ENCODE measurements around the gene RBBP5. TPM values are rescaled to one million over a fixed set of nuclear protein-coding genes. Genes with fewer than 3 reads are reported as not detected.

RBBP5 gene
- total and polyA plus RNA-seq, 9 donors, result 8.6 to 12.6 (median 10.6) TPM

GRCh38 chr1:205041001-205041715, 80.6 kb downstream of the RBBP5 start:
- Histone ChIP-seq H3K36me3 (ENCODE audit: control insufficient read depth, insufficient read depth, low read length) (no peaks in the 10 kb centered on the region), H3K27ac (ENCODE audit: low read length) (no peak overlapping the region), H3K4me1 (ENCODE audit: control insufficient read depth, insufficient read depth, low read length) (peaks cover 13% of the 10 kb centered on the region), H3K27me3 (ENCODE audit: control insufficient read depth, insufficient read depth, low read length) (peaks cover 53% of the 10 kb centered on the region), H3K4me3 (ENCODE audit: low read length) (no peak overlapping the region), H3K9me3 (replicated peaks; ENCODE audit: control insufficient read depth, low read depth, low read length) (no peaks in the 10 kb centered on the region)
- WGBS (ENCODE audit: insufficient coverage), result 11% methylated on average over 4 of the region's 4 CpGs
- no peak for DNase-seq

DNA sequence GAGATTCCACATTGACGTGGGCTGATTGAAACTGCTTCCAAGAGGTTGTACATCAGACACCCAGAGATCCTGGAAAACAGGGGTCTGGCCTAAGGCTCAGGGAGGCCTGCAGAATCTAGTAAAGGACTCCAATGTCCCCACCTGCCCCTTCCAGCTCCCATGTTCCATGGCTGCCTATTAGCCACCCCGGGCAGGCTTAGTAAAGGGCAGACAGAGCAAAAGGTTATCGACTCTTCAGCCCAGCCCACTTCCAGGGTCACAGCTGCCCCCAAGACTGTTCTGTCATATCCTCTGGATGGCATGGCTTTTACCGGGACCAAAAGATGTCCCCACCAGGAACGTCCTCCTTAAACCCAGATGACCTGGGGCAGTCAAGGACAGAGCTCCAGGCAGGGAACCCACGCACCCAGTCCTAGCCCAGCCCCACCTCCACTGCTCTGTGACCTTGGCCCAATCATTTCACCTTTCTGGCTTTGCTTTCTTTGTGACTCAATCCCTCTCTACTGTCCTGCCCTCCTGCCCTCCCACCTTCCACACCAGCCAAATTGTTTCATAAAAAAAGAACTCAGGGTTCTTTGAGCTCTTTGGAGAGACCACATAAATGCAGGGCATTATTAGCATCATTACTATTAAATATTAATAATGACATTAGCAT, 83.5 kb downstream of the RBBP5 start:
- DNase-seq, result no peak
- Histone ChIP-seq H3K9me3 (replicated peaks; ENCODE audit: control insufficient read depth, low read depth, low read length) (no peaks in the 10 kb centered on the region), H3K4me1 (ENCODE audit: control insufficient read depth, insufficient read depth, low read length) (peaks cover 9% of the 10 kb centered on the region), H3K27me3 (ENCODE audit: control insufficient read depth, insufficient read depth, low read length) (peaks cover 25% of the 10 kb centered on the region), H3K4me3 (ENCODE audit: low read length) (no peak overlapping the region), H3K36me3 (ENCODE audit: control insufficient read depth, insufficient read depth, low read length) (no peaks in the 10 kb centered on the region), H3K27ac (ENCODE audit: low read length) (no peak overlapping the region)
- WGBS (ENCODE audit: insufficient coverage), result 75% methylated on average over 6 of the region's 6 CpGs

DNA sequence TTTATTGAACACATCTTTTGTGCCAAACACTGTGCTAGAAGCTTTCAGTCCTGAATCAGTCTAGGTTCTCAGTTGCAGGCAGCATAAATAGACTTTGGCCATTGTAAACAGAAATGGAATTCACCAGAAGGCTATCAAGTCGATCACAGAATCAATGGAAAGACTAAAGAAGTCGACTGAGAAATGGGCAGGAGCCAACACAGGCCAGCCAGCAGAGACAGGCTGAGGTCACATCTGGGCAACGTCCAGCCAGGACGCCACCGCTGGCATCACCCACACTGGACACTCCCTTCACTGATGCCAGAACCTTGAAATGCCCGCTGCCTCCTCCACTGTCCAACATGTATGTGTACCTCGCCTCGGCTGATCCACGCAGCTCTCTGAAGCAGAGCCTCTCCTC, 84.2 kb downstream of the RBBP5 start:
- Histone ChIP-seq H3K36me3 (ENCODE audit: control insufficient read depth, insufficient read depth, low read length) (no peaks in the 10 kb centered on the region), H3K27ac (ENCODE audit: low read length) (no peak overlapping the region), H3K4me3 (ENCODE audit: low read length) (no peak overlapping the region), H3K4me1 (ENCODE audit: control insufficient read depth, insufficient read depth, low read length) (peaks cover 11% of the 10 kb centered on the region), H3K9me3 (replicated peaks; ENCODE audit: control insufficient read depth, low read depth, low read length) (no peaks in the 10 kb centered on the region), H3K27me3 (ENCODE audit: control insufficient read depth, insufficient read depth, low read length) (peaks cover 21% of the 10 kb centered on the region)
- no peak for DNase-seq
- WGBS (ENCODE audit: insufficient coverage), result 88% methylated on average over 5 of the region's 9 CpGs

Other genes starting within 250 kb of the RBBP5 start
- 0.93 TPM for gene CNTN2, start 78.8 kb downstream of the RBBP5 start, total RNA-seq
- 1 to 10 TPM in 3 of 8 donors, under 1 TPM in 5; 0.23 to 1.5 (median 0.72) TPM for gene CNTN2, start 78.8 kb downstream of the RBBP5 start, polyA plus RNA-seq (ENCODE audit: insufficient read depth in 1 of 8, insufficient read length in 8 of 8, low replicate concordance in 1 of 8)
- 1.6 TPM for gene TMEM81, start 37.5 kb downstream of the RBBP5 start, total RNA-seq
- 1 to 10 TPM; 1.5 to 3.3 (median 2.3) TPM for gene TMEM81, start 37.5 kb downstream of the RBBP5 start, polyA plus RNA-seq (ENCODE audit: insufficient read depth in 1 of 8, insufficient read length in 8 of 8, low replicate concordance in 1 of 8)
- gene DSTYK, start 89.7 kb upstream of the RBBP5 start, total RNA-seq, result 8.3 TPM
- gene DSTYK, start 89.7 kb upstream of the RBBP5 start, polyA plus RNA-seq (ENCODE audit: insufficient read depth in 1 of 8, insufficient read length in 8 of 8, low replicate concordance in 1 of 8), result 1 to 10 TPM; 6.0 to 9.4 (median 6.9) TPM
- gene TMCC2, start 106.0 kb upstream of the RBBP5 start, total RNA-seq, result 6.1 TPM
- 10 to 100 TPM in 5 of 8 donors, 1 to 10 TPM in 3; 8.0 to 13.4 (median 10.9) TPM for gene TMCC2, start 106.0 kb upstream of the RBBP5 start, polyA plus RNA-seq (ENCODE audit: insufficient read depth in 1 of 8, insufficient read length in 8 of 8, low replicate concordance in 1 of 8)
- 0.40 TPM for gene NUAK2, start 199.8 kb upstream of the RBBP5 start, total RNA-seq
- gene NUAK2, start 199.8 kb upstream of the RBBP5 start, polyA plus RNA-seq (ENCODE audit: insufficient read depth in 1 of 8, insufficient read length in 8 of 8, low replicate concordance in 1 of 8), result 1 to 10 TPM in 1 of 8 donors, under 1 TPM in 7; 0.35 to 1.5 (median 0.42) TPM
- gene KLHDC8A, start 234.9 kb upstream of the RBBP5 start, total RNA-seq, result 0.22 TPM
- under 1 TPM; 0.22 to 0.84 (median 0.40) TPM for gene KLHDC8A, start 234.9 kb upstream of the RBBP5 start, polyA plus RNA-seq (ENCODE audit: insufficient read depth in 1 of 8, insufficient read length in 8 of 8, low replicate concordance in 1 of 8)

All from muscle of leg (tissue), 11 donors.